SK-N-SH treated with all-trans-retinoic acid at 6 μM for 48 hours (cell line): ENCODE results near the gene XPC.

Experiments used
- ATAC-seq: fragments of 200-7000 bp; cut with Tn5 transposase; 3 replicates; pipeline ENCODE4 v1.9.1; 2020; ENCODE audit warnings: mild to moderate bottlenecking, moderate library complexity
- ARNTL ChIP-seq: fragments of 450-650 bp; formaldehyde crosslinking; IDR thresholded peaks from 2 replicates; pipeline ENCODE4 v1.5.0; 2020; ENCODE audit warnings: low read depth, mild to moderate bottlenecking, moderate library complexity, borderline replicate concordance
- CSDC2 ChIP-seq: fragments of 250-450 bp; sonication (Bioruptor Pico); IDR thresholded peaks from 2 replicates; pipeline ENCODE4 v1.5.0; 2020; ENCODE audit warnings: mild to moderate bottlenecking, moderate library complexity
- GLIS3 ChIP-seq: fragments of 250-450 bp; sonication (Bioruptor Pico); IDR thresholded peaks from 2 replicates; pipeline ENCODE4 v1.5.0; 2020; ENCODE audit warnings: mild to moderate bottlenecking, moderate library complexity
- ISL1 ChIP-seq: fragments of 250-450 bp; sonication (Bioruptor Pico); IDR thresholded peaks from 2 replicates; pipeline ENCODE4 v2.1.2; 2022; ENCODE audit warnings: mild to moderate bottlenecking, moderate library complexity
- OSR1 ChIP-seq: fragments of 250-450 bp; sonication (Bioruptor Pico); IDR thresholded peaks from 2 replicates; pipeline ENCODE4 v1.8.0; 2022; ENCODE audit warnings: moderate library complexity, mild to moderate bottlenecking, inconsistent platforms
- RARB ChIP-seq: fragments of 250-450 bp; sonication (Bioruptor Pico); IDR thresholded peaks from 2 replicates; pipeline ENCODE4 v1.8.0; 2021; ENCODE audit warnings: mild to moderate bottlenecking, moderate library complexity
- SNAI2 ChIP-seq: fragments of 250-450 bp; sonication (Bioruptor Pico); IDR thresholded peaks from 2 replicates; pipeline ENCODE4 v1.5.0; 2020; ENCODE audit warnings: mild to moderate bottlenecking, moderate library complexity
- TCF4 ChIP-seq: fragments of 250-450 bp; sonication (Bioruptor Pico); IDR thresholded peaks from 2 replicates; pipeline ENCODE4 v1.8.0; 2021; ENCODE audit warnings: mild to moderate bottlenecking, moderate library complexity, borderline replicate concordance
- TOX ChIP-seq: fragments of 250-450 bp; sonication (Bioruptor Pico); IDR thresholded peaks from 2 replicates; pipeline ENCODE4 v1.8.0; 2021; ENCODE audit warnings: mild to moderate bottlenecking, moderate library complexity, borderline replicate concordance
- ZC3H10 ChIP-seq: fragments of 250-450 bp; sonication (Bioruptor Pico); IDR thresholded peaks from 2 replicates; pipeline ENCODE4 v1.5.1; 2021; ENCODE audit warnings: mild to moderate bottlenecking, moderate library complexity
- ZFP3 ChIP-seq: fragments of 250-450 bp; sonication (Bioruptor Pico); IDR thresholded peaks from 2 replicates; pipeline ENCODE4 v1.5.0; 2020; ENCODE audit warnings: mild to moderate bottlenecking, moderate library complexity
- ZFP30 ChIP-seq: fragments of 450-650 bp; formaldehyde crosslinking; IDR thresholded peaks from 2 replicates; pipeline ENCODE4 v1.5.0; 2022; ENCODE audit warnings: mild to moderate bottlenecking, moderate library complexity
- ZNF565 ChIP-seq: fragments of 450-650 bp; formaldehyde crosslinking; conservative IDR thresholded peaks from 2 replicates; pipeline ENCODE4 v1.5.0; 2020; ENCODE audit warnings: low read depth, mild to moderate bottlenecking, moderate library complexity
- ZNF70 ChIP-seq: fragments of 450-650 bp; formaldehyde crosslinking; IDR thresholded peaks from 2 replicates; pipeline ENCODE4 v1.5.0; 2020; ENCODE audit warnings: mild to moderate bottlenecking, moderate library complexity
- TF ChIP-seq, protein P1 (sequence below): fragments of 250-450 bp; sonication (Bioruptor Pico); IDR thresholded peaks from 2 replicates; pipeline ENCODE4 v1.5.1; 2020; ENCODE audit warnings: low read depth, mild to moderate bottlenecking, moderate library complexity
- TF ChIP-seq, protein P2 (sequence below): fragments of 250-450 bp; sonication (Bioruptor Pico); IDR thresholded peaks from 2 replicates; pipeline ENCODE4 v1.5.1; 2021; ENCODE audit warnings: mild to moderate bottlenecking, moderate library complexity
- TF ChIP-seq, protein P3 (sequence below): fragments of 250-450 bp; sonication (Bioruptor Pico); IDR thresholded peaks from 2 replicates; pipeline ENCODE4 v1.5.0; 2020; ENCODE audit warnings: mild to moderate bottlenecking, moderate library complexity
- TF ChIP-seq, protein P4 (sequence below): fragments of 250-450 bp; sonication (Bioruptor Pico); IDR thresholded peaks from 2 replicates; pipeline ENCODE4 v1.8.0; 2021; ENCODE audit warnings: low read depth, mild to moderate bottlenecking, moderate library complexity, borderline replicate concordance
- TF ChIP-seq, protein P5 (sequence below): fragments of 250-450 bp; sonication (Bioruptor Pico); IDR thresholded peaks from 2 replicates; pipeline ENCODE4 v1.8.0; 2020; ENCODE audit warnings: mild to moderate bottlenecking, moderate library complexity, borderline replicate concordance

Gene XPC

DNA sequence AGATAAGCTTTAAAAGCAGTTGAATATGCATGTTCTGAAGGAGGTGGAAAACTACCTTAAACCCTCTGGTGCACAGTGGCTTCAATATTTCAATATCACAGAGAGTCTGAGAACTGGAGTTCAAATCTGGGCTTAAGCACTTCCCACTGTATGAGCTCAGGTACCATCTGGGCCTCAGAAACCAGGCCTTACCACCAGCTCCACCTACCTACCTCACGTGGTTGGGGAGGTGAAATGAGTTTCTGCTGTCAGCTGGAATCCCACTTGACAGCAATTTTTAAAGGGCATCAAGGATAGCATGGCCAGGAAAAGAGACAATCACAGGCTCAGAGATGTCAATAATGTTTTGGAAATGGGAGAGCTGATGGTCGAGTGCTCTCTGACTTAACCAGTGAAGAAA, 58.8 kb downstream of the XPC start:
- TF ChIP-seq, protein P1, sequence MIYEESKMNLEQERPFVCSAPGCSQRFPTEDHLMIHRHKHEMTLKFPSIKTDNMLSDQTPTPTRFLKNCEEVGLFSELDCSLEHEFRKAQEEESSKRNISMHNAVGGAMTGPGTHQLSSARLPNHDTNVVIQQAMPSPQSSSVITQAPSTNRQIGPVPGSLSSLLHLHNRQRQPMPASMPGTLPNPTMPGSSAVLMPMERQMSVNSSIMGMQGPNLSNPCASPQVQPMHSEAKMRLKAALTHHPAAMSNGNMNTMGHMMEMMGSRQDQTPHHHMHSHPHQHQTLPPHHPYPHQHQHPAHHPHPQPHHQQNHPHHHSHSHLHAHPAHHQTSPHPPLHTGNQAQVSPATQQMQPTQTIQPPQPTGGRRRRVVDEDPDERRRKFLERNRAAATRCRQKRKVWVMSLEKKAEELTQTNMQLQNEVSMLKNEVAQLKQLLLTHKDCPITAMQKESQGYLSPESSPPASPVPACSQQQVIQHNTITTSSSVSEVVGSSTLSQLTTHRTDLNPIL (CRISPR knock-in tag) = no peak
- TF ChIP-seq ZNF565 (CRISPR knock-in tag) (no peak), ARNTL (CRISPR knock-in tag) (no peak), ZFP30 (CRISPR knock-in tag) (no peak)
- TF ChIP-seq, protein P2, sequence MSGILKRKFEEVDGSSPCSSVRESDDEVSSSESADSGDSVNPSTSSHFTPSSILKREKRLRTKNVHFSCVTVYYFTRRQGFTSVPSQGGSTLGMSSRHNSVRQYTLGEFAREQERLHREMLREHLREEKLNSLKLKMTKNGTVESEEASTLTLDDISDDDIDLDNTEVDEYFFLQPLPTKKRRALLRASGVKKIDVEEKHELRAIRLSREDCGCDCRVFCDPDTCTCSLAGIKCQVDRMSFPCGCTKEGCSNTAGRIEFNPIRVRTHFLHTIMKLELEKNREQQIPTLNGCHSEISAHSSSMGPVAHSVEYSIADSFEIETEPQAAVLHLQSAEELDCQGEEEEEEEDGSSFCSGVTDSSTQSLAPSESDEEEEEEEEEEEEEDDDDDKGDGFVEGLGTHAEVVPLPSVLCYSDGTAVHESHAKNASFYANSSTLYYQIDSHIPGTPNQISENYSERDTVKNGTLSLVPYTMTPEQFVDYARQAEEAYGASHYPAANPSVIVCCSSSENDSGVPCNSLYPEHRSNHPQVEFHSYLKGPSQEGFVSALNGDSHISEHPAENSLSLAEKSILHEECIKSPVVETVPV = no peak
- ATAC-seq = no peak

DNA sequence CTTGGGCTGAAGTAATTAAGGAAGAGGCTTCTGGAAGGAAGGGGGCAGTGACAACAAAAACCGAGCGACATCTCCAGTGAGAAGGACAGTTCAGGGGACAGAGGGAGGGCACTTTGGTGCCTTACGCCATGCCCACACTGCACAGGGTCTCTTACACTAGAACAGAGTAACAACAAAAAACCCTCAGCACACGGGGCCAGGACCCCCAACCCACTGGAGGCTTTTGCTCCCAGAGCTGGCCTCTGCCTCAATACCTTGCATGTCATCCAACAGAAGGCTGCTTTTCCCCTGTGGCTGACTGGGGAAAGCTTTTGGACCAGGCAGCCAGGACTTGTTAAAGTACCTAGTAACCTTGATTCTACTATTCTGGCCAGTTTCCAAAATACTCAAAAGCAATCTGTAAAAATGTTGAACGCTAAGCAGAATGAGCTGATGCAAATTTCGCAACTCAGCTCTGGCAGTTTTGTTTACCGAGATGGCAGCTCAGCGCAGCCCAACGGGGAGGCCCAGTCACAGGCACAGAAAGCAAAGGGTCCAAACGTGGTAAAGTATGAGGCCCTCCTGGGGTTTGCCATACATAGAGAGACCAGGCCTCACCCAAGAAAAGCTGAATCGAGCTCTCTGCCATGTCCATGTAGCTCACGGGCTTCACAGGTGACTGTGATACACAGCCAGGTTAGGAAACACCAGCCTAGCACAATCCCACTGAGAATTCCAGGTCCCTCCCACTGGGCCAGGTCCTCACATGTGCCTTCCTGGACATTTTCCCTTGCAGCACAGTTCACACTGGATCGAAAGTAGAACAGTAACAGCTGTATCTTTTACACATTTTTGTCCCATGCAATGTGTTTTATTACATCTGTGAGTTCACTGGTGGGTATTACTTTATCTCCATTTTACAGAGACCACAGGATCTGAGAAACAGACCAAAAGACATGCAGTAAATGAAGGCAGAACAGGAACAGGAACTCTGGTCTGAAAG, 59.7 kb downstream of the XPC start:
- ATAC-seq = no peak
- TF ChIP-seq ZFP3 (CRISPR knock-in tag) (no peak), ARNTL (CRISPR knock-in tag) (no peak), ISL1 (CRISPR knock-in tag) (no peak), RARB (CRISPR knock-in tag) (no peak), OSR1 (CRISPR knock-in tag) (no peak), TCF4 (no peak), TOX (CRISPR knock-in tag) (no peak), ZC3H10 (CRISPR knock-in tag) (no peak), ZFP30 (CRISPR knock-in tag) (no peak)
- TF ChIP-seq, protein P3, sequence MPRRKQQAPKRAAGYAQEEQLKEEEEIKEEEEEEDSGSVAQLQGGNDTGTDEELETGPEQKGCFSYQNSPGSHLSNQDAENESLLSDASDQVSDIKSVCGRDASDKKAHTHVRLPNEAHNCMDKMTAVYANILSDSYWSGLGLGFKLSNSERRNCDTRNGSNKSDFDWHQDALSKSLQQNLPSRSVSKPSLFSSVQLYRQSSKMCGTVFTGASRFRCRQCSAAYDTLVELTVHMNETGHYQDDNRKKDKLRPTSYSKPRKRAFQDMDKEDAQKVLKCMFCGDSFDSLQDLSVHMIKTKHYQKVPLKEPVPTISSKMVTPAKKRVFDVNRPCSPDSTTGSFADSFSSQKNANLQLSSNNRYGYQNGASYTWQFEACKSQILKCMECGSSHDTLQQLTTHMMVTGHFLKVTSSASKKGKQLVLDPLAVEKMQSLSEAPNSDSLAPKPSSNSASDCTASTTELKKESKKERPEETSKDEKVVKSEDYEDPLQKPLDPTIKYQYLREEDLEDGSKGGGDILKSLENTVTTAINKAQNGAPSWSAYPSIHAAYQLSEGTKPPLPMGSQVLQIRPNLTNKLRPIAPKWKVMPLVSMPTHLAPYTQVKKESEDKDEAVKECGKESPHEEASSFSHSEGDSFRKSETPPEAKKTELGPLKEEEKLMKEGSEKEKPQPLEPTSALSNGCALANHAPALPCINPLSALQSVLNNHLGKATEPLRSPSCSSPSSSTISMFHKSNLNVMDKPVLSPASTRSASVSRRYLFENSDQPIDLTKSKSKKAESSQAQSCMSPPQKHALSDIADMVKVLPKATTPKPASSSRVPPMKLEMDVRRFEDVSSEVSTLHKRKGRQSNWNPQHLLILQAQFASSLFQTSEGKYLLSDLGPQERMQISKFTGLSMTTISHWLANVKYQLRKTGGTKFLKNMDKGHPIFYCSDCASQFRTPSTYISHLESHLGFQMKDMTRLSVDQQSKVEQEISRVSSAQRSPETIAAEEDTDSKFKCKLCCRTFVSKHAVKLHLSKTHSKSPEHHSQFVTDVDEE = no peak
- TF ChIP-seq, protein P4, sequence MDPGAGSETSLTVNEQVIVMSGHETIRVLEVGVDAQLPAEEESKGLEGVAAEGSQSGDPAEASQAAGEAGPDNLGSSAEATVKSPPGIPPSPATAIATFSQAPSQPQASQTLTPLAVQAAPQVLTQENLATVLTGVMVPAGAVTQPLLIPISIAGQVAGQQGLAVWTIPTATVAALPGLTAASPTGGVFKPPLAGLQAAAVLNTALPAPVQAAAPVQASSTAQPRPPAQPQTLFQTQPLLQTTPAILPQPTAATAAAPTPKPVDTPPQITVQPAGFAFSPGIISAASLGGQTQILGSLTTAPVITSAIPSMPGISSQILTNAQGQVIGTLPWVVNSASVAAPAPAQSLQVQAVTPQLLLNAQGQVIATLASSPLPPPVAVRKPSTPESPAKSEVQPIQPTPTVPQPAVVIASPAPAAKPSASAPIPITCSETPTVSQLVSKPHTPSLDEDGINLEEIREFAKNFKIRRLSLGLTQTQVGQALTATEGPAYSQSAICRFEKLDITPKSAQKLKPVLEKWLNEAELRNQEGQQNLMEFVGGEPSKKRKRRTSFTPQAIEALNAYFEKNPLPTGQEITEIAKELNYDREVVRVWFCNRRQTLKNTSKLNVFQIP = no peak
- TF ChIP-seq, protein P1 (CRISPR knock-in tag) = no peak

DNA sequence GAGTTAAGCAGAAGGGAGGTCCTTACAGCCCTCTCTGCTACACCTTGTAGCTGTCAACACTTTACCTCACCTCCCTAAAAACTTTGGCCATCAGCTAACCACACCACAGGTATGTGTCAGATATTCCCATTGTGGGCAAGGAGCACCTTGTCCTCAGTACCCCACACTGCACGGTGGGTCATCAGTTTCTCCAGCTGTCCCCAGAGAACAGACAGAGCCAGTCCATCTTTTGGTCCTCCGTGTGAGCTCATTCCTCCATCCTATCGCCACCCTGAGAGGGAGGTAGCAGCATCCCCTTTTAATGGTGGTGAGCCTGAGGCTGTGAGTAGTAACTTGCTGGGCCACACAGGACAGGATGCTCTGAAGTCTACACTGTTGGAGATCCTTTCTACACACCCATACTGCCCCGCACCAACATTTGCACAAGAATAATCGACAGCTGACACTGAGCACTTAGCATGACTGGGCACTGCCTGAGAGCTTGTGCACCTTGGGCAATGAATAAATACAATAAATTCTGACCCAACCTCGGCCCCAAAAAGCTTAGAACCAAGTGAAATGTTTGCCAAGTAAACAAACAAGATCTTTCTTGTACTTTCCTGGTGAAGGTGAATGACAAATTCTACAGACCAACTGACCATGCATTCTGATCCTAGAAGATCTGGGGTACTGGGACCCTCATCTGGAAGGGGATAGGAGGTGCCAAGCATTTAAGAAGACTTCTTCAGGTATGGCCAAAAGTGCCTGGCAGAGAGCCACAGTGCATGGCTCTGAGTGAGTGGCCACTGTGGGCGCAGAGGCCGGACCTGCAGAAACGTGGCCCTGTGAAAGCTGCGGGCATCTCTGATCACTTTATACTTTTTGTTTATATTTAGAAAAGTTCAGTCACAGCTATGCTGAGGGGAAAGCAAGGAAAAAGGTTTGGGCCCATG, 60.7 kb downstream of the XPC start:
- TF ChIP-seq, protein P3 = no peak
- TF ChIP-seq ZNF70 (CRISPR knock-in tag) (no peak), ZFP3 (CRISPR knock-in tag) (no peak), SNAI2 (CRISPR knock-in tag) (no peak), ZNF565 (CRISPR knock-in tag) (no peak), CSDC2 (no peak), TOX (CRISPR knock-in tag) (no peak), GLIS3 (CRISPR knock-in tag) (no peak)
- TF ChIP-seq, protein P5, sequence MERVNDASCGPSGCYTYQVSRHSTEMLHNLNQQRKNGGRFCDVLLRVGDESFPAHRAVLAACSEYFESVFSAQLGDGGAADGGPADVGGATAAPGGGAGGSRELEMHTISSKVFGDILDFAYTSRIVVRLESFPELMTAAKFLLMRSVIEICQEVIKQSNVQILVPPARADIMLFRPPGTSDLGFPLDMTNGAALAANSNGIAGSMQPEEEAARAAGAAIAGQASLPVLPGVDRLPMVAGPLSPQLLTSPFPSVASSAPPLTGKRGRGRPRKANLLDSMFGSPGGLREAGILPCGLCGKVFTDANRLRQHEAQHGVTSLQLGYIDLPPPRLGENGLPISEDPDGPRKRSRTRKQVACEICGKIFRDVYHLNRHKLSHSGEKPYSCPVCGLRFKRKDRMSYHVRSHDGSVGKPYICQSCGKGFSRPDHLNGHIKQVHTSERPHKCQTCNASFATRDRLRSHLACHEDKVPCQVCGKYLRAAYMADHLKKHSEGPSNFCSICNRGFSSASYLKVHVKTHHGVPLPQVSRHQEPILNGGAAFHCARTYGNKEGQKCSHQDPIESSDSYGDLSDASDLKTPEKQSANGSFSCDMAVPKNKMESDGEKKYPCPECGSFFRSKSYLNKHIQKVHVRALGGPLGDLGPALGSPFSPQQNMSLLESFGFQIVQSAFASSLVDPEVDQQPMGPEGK (CRISPR knock-in tag) = no peak
- ATAC-seq = no peak
